GM21529 (cell line): ENCODE measurements around the gene GSK3A.
A peak's percentile ranks its signal among the peaks of the same experiment; 100 is the strongest.

ENCODE experiments used
- ATAC-seq: cut with Tn5 transposase; IDR thresholded peaks from one replicate; pipeline ENCODE4 v1.9.1; 2021; ENCODE audit not compliant: unreplicated experiment

Gene GSK3A

DNA sequence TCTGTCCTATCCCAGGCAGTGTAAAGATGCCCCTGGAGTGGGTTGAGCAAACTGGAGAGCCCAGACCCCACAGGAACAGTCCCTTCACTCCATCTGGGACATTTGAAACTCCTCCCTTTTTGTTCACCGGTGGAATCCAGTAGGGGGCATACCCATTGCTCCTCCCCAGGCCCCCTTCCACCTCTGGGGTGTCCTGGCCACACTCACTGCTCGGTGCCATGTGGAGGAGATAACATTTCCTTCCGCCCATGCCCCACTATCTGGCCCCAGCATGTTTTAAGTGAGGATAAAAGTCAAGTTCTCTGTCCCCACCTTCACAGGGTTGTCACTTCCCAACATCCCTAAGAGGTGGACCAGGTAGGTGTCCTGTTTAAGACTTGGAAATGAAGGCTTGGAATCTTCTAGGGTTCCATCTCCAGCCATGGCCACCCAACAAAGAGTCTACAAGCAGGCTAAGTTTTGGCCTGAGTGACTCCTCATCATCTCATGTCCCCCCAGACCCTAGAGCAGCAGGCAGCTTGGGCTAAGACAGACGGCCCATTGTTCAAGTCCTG, 13.0 kb downstream of the GSK3A start:
- ATAC-seq: no peak

DNA sequence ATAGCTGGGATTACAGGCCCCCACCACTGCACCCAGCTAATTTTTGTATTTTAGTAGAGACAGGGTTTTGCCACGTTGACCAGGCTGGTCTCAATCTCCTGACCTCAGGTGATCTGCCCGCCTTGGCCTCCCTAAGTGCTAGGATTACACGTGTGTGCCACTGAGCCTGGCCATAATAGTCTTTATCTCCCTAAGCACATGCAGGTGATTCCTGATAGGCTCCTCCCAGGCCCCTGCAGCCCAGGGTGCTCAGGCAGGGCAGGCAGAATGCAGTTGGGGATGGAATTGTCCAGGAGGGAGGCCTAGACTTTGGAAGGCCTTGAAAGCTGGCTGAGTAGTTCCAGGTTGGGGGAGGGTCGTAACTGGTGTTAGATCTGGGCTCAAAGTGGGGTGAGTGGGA, 13.8 kb downstream of the GSK3A start:
- no peak for ATAC-seq

DNA sequence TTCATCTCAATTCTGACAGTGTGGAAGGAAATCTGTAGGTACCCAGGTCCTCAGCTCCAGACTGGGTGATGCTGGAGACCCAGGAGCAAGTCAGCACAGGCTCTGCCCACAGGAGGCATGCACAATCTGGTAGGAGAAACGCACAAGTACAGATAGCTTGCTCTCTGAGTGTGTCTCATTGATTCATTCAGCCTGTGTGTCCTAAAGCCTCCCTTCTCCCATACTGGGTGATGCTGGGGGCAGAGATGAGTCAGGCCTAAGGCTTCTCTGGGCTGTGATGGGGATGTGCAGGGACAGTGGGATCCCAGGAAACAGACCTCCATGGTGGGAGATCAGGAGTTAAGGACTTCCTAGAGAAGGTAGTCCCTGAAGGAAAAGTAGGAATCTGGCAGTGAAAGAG, 15.5 kb downstream of the GSK3A start:
- ATAC-seq: no peak

DNA sequence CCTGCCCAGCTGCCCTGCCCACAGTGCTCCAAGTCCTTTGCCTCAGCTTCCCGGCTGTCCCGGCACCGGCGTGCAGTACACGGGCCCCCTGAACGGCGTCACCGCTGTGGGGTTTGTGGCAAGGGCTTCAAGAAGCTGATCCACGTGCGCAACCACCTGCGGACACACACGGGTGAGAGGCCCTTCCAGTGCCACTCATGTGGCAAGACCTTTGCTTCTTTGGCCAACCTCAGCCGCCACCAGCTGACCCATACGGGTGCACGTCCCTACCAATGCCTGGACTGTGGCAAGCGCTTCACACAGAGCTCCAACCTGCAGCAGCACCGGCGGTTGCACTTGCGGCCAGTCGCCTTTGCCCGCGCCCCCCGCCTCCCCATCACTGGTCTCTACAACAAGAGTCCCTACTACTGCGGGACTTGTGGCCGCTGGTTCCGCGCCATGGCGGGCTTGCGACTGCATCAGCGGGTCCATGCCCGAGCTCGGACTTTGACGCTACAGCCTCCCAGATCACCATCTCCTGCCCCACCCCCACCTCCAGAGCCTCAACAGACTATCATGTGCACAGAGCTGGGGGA, 16.6 kb downstream of the GSK3A start:
- no peak for ATAC-seq

DNA sequence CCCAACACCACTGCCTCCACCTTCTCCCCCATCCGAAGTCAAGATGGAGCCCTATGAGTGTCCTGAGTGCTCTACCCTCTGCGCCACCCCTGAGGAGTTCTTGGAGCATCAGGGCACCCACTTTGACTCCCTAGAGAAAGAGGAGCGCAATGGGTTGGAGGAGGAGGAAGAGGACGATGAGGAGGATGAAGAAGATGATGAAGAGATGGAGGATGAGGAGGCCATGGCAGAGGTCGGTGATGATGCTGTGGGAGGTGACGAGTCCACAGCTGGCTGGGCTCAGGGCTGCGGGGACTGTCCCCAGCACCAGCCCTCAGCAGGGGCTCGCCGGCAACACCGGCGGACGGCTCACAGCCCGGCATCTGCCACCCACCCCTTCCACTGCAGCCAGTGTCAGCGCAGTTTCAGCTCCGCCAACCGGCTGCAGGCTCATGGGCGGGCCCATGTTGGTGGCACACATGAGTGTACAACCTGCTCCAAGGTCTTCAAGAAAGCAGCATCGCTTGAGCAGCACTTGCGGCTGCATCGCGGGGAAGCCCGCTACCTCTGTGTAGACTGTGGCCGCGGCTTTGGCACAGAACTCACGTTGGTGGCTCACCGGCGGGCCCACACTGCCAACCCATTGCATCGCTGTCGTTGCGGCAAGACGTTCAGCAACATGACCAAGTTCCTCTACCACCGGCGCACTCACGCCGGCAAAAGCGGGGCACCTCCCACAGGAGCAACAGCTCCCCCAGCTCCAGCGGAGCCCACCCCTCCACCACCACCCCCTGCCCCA, 17.3 kb downstream of the GSK3A start:
- ATAC-seq: no peak

DNA sequence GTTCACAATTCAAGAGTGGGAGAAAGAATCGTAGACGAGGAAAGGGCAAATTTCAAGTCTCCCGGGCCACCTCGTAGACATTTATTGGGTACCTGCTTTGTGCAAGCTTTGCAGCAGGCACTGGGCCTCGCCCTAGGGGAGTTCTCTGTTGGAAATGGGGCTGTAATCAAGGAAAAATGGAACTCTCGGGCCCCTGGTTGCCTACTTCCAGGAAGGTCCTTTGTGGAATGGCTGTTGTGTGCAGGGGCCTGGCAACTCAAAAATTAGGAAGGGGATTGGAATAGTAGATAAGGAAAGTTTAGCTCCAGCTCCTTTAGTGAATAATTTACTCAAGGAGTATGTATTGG, 21.7 kb downstream of the GSK3A start:
- no peak for ATAC-seq

DNA sequence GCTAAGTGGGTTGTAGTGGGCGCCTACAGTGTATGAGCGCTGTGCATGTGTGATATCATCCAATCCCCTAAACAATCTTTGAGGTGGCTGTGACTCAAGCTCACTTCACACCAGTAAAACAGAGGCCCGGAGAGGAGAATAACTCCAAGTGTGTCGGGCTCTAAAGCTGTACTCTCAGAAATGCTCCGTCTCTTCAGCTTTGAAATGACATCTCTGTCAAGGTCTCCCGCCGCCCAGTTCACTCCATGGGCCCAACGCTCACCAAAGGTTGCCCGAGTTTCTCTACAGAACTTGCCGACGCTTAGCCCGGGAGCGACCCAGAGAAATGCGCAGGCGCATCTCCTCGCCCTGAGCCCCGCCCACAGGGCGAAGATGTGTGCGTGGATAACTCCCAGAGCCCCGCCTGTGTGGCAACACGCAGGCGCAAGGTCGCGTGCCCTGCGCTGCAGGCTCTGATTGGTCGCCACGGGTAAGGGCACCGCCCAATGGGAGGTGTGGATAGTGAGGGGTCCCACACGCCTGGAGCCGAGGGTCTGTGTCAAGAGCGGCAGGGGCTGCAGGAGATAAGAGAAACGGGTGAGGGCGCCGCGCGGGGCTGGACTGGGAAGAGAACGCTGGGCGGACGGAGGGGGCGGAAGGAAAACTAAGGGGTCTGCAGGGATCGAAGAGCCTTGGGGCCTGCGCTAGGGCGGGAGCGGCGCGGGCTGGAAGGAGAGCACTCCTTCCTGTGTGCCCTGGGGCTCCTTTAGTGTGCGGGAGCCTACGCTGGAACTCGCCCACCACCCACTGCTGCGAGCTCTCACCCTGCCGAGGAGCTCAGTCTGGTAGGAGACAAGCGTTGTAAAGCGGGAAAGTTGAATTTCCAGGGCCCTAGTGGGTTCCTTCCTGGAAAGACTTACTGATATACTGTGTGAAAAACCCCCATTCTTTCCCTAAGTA, 22.3 kb downstream of the GSK3A start, which contains the start of gene ZNF526:
ZNF526 (plus strand) TSS at position 501 of the 939 bp plus-strand sequence. CDS start 4,092 bp downstream, outside the sequence.
- ATAC-seq: peak; percentile 66

DNA sequence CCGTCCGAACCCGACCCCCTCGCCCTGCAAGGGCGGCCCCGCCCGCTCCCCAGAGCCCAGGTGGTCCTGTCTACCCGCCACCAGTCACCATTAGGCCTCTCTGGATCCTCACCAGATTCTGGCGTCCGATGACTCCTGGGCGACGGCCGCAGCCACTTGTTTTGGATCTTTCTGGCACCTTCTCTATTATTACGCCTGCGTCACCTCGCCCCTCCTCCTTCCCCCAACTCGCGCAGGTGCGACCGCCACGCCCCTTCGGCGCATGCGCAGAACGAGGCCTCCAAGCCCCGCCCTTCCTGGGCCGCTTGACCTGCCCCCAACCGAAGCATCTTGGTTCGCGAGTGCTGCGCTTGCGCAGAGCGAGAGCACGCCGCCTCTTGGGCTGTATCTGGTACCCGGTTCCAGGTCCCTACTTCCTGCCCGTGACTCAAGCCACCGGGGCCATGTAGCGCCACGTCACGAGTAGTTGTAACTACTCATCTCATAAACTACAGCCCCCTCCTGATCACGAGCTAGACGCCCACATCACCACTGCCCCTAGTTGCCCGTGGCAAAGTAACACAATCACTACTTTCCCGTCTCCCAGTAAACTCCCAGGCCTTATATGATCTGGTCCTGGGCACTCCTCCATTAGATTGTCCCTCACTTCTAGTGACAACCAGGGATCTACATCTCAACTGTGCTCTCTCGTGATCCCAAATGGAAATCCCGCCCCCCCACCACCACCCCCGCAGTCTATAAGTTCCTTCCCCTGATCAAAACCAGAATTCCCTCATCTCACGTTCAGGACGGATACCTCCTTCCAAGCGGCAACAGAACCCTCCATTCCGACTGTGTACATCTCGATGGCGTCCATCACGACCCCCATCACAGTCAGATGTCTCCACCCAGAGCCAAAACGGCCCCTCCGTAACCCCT, 24.6 kb downstream of the GSK3A start, which contains the start of gene DEDD2:
DEDD2 (minus strand) TSS at position 158 of the 918 bp plus-strand sequence. CDS start 670 bp downstream, outside the sequence.
- ATAC-seq: peak; percentile 60

DNA sequence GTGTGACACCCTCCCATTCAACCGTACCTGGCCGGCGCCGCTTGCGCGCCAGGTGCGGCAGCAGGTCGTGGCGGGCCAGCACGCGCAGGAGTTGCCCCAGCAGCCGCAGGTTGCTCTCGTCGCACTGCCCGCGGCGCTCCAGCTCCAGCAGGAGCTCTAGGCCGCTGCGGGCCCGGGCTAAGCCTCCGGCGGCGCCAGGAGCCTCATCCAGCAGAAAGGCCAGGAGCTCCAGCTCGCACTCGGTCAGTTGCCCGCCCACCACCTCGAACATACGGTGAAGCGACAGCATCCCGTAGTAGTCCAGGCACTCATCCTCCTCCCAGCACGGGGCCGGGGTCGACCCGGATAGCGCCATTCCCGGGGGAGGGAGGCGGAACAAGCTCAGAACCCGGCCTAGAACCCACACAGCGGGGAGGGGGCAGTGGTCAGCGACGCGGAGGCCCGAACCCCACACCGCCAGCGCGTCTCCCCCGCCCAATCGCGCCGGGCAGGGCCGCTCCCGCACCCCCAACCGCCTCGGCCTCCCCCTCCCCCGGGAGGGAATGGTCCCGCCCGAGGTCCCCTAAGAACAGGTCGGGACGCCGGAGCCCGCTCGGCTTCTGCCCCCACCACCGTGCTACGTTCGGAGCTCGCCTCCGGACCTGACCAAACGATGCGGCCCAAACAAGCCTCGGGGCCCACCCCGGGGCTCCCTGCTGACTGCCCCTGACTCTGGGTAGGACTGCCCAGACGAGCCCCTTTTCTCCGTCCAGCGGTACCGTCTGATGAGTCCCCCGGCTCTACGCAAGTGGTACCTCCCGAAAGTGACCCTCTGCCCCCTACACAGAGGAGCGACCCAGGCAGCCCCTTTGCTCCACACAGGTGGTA, 25.5 kb downstream of the GSK3A start:
- ATAC-seq: peak; percentile 9

DNA sequence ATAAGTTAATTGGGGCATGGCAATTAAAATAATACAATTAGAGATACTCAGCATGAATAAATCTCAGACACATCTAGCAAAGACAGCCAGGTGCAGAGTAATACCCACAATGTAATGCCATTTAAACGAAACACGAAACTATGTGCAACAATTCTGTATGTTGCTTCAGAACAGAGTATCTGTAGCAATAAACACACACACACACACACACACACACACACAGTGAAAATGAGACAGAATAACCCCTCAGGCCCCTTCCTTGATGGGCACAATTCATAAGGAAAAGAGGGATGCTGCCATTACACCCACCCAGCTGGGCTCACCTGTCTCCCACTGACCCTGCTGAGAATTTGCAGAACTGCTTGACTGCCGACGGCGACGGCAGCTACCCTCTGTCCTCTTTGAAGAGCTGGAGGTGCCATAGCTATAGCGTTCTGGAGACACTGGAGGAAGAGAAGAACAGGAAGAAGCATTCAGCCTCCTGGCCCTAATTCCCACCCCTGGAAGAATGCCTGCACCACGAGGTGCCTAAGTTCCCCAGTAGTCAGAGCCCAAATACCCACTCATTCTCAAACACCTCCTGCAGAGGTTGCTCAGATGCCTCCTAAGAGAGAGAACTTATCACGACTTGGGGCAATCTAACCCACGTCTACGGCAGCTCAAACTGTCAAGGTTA, 27.5 kb downstream of the GSK3A start:
- no peak for ATAC-seq

DNA sequence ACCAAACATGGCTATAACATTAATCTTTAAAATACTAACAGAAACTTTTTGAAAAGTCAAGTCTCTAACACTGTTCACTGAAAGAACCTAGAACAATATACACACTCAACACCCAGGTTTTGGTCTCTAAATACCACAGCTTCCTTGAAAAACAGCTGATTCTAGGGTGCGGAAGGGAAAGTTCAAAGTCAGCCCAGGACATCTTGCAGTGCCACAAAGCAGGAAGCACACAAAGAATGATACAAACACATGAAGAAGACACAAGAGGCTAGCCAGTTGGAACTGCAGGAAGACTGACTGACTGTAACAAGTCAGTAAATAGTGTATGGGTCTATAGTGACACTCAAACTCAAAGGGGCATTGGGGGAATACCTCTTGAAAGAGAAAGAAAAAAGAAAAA, 29.5 kb downstream of the GSK3A start:
- ATAC-seq: no peak

DNA sequence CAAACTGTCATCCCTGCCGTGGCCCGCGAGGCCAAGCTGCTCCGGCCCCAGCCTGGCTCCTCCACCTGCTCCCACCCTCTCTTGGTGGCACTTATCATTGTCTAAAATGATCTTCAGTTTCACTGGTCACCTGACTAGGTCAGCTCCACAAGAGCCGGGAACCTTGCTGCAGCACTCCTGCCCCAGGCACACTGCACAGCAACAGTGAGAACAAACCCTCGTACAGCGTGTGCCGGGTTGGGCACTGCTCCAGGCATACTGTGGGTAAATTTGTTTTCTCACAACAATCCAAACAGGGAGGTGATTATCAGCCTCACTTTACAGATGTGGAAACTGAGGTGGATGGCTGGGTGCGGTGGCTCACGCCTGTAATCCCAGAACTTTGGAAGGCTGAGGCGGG, 33.8 kb downstream of the GSK3A start:
- no peak for ATAC-seq

DNA sequence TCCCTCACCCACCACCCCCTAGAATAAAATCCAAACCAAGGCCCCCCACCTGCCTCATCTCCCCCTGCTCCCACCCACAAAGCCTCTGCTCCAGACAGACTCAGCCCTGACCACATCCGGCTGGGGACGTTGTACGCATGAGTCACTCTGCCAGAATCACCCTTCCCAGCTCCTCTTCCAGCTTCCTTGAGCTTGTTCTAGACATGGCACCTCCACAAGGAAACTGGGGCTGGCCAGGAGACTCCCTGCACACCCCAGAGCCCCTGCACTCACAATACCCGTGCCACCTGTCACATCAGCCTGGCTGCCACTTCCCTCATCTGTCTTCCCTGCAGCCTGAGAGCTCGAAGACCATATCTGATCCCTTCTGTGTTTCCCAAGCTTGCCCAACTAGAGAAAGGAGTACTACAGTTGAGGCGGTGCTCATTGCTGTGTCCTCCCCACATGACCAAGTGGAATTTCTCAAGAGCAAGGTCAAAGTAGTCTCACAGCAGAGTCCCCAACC, 34.6 kb downstream of the GSK3A start:
- no peak for ATAC-seq

DNA sequence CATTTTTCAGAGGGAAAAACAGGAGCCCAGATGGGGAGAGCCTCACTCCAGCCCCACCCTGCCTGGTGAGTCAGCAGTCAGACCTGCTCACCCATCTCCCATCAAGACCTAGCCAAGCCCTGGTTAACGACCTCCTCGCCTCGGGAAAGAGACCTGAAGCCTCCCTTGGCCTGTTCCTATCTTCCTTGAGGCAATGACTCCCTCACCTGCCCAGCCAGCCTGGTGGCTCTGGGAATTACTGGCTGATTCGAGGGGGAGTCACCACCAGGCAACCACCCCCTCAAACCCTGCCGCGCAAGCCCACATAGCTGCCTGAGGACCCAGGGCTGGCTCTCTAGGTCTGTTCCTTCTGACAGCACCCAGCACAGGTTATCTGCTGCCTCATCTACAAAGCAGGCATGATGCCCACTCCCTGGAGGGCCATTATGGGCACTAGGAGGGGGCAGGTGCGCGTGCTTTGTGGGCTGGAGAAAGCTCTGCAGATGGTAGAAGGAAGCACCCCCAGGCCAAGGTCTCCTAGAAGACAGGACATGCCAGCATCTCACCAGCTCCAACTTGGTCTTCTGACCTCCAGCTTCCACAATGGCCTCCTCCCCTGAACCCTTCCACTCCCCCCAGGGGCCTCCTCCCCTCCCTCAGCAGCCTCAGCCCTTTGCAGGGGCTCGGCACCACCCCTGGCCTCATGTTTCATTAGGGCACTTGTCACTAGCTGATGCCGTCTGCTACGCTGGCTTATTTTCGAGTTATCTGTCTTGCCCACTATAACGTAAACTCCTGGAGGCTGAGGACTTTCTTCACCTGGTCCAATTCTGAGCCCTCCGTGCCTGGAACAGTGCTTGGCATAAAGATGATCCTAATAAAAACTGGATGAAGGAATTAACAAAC, 35.3 kb downstream of the GSK3A start:
- ATAC-seq: no peak

DNA sequence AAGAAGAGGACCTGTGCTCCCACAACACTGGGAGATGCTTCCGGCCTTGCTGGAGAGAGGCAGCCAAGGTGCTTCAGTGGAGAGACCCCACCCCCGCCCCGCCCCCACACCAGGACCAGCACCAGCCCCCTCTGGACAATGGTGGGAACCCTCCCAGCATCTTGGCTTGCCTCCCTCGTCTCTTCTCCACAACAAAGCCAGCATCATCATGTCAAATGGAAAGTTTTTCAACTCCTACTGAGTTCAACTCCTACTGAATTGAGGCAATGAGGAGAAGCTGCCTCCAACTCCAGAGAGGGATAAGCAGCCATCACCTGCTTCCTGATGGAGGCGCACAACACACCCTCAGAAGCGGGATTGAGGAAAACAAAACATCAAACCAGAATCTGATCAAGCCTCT, 37.7 kb downstream of the GSK3A start:
- ATAC-seq: no peak

DNA sequence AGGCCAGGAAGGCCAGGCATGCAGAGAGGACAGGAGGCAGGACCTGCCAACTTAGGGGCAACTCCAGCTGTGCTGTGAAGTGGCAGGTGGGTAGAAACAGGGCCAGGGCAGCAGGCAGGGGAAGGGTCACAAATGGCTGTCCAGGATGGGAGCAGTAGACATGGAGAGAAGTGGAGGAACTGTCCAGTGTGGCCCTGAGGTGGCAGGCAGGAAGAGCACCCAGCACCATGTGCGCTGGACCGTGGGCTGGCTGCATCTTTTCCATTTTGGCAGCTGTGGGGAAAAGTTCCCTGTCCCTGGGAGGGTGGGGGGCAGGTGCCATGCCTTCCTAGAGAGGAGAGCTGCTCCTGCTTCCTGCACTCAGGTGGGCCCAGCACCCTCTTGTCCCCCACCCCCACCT, 38.7 kb downstream of the GSK3A start:
- no peak for ATAC-seq

DNA sequence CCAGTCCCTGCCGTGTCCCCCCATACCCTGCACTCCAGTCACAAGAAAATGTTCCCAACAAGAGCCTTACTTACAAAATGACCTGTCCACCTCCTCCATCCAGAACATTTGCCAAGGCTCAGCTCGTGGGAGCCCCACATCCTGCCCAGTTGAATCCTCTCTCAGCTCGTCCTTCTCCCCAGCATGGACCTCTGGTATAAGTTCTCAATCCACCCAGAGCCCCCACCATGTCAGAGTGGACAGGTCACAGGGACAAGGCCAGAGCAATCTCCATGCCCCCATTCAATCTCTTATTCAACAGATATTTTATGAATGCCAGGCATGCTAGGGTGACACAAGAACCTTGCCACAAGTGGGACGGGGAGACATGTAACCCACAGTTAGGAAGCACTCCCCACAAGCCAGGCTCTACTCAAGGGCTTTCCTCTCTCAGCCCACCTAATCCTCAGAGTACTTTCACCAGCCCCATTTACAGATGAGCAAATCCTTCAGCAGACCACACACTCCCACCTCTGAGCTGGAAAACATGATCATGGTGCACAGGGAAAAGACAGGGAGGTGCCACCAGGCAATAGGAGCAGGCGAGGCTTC, 40.0 kb downstream of the GSK3A start:
- ATAC-seq: no peak
